NCI-H2196 treated with DMSO at 0.1 percent for 48 hours (cell line): Measurements from ENCODE around the gene MAN1B1.
A peak's percentile ranks its signal among the peaks of the same experiment; 100 is the strongest.
"Not testable (repeated sequence)": the region's sequence is repeated elsewhere in the genome, so short reads cannot be mapped to it uniquely, and the experiment has no call there.

Experiments
- DNase-seq: peaks from one replicate; lab custom pipeline; 2025; ENCODE audit not compliant: unreplicated experiment; lab: John Stamatoyannopoulos, UW

MAN1B1 gene

GRCh38 chr9:137110147-137110910, 23.5 kb downstream of the MAN1B1 start:
- DNase-seq = no peak

GRCh38 chr9:137110911-137111787, 24.4 kb downstream of the MAN1B1 start:
- no peak for DNase-seq

GRCh38 chr9:137111788-137112563, 25.2 kb downstream of the MAN1B1 start:
- no peak for DNase-seq

- no peak for DNase-seq
Observed at GRCh38 chr9:137112564-137113384, 26.0 kb downstream of the MAN1B1 start.

GRCh38 chr9:137113385-137114159, 26.8 kb downstream of the MAN1B1 start:
- no peak for DNase-seq

- DNase-seq = no peak
Observed at GRCh38 chr9:137114220-137114612, 27.4 kb downstream of the MAN1B1 start.

GRCh38 chr9:137114613-137115393, 28.0 kb downstream of the MAN1B1 start, which contains the start of gene DPP7:
Gene DPP7 (minus strand): TSS chr9:137114733. CDS start chr9:137114713, 20 bp downstream.
- DNase-seq = peak; percentile 27

GRCh38 chr9:137115394-137116026, 28.7 kb downstream of the MAN1B1 start:
- DNase-seq = no peak

- no peak for DNase-seq
Observed at GRCh38 chr9:137116027-137116507, 29.3 kb downstream of the MAN1B1 start.

- DNase-seq = no peak
Observed at GRCh38 chr9:137116728-137117127, 29.9 kb downstream of the MAN1B1 start.

- DNase-seq = no peak
Observed at GRCh38 chr9:137117269-137117731, 30.5 kb downstream of the MAN1B1 start.

GRCh38 chr9:137118092-137118603, 31.4 kb downstream of the MAN1B1 start:
- DNase-seq = not testable (repeated sequence)

- DNase-seq = not testable (repeated sequence)
Observed at GRCh38 chr9:137121927-137122795, 35.4 kb downstream of the MAN1B1 start.

GRCh38 chr9:137122796-137123467, 36.1 kb downstream of the MAN1B1 start:
- DNase-seq = not testable (repeated sequence)

GRCh38 chr9:137123468-137123837, 36.7 kb downstream of the MAN1B1 start:
- DNase-seq = no peak

GRCh38 chr9:137123952-137124462, 37.2 kb downstream of the MAN1B1 start:
- DNase-seq = not testable (repeated sequence)
